ENCODE results near the gene LIN7C.
"Not testable (repeated sequence)": the region's sequence is repeated elsewhere in the genome, so short reads cannot be mapped to it uniquely, and the experiment has no call there.

LIN7C gene

DNA sequence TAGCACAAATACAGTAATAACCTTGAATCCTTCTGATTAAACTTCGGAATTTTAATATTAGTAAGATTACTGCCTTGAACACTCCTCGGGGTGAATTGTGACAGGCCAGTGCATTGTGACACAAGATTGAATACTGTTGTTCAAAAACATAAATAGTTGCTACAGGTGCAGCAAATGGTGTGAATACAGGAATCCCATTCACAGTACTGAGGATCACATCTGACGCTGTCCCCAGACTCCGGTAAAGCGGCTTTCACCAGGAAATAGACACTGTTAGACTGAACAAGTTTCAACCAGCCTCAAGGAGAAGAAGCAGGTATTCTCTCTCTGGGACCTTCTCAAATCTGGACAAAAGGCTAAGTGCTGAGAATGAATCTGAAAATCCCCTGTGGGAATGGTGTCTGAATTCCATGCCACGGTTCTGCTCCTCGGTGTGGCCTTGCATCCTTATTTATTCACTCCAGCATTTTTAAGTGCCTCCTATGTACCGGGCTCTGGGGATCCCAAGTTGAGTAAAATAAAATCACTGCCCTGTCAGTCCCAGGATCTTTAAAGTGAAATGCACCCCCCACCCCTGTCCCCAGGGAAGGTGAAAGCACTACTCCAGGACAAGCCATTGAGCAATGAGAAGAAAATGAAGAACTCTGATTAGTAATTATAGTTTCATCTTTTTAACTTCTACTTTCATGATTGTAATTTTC is 37.4 kb downstream of the LIN7C start:
- DNase-seq (ENCODE audit: low read depth), result no peak

DNA sequence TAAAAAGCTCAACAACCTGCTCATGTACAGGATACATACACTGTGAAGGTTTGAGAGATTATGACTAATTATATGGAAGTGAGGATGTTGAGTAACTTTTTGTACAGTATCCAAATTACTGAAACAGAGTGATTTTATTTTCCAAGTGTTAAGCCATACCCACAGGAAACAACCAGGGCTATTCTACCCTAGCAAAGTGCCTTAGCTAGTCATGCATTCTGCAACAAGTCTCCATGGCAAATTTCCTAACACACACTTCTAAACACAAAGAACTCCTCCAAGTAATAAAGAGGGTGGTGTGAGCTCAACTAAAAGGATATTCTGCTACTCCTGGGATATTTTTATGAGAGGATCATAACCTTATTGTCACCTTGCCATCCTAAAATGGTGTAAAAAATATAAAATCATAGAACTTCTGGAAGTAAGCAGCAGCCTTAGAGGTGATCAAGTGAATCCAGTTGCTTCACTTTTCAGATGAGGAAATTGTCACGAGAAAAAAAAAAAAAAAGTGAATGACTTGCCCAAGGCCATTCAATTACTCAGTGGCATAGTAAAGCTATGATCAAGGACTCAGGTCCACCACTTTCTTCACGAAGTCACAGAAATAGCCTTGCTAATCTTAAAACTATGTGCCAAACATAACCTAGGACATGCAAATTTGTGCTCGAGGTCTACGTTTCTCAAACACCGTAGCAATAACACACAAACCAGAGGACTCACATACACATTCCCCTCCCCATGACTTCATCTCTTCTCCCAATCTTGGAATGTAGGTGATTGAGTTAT is 38.2 kb downstream of the LIN7C start:
- no peak for DNase-seq (ENCODE audit: low read depth)

DNA sequence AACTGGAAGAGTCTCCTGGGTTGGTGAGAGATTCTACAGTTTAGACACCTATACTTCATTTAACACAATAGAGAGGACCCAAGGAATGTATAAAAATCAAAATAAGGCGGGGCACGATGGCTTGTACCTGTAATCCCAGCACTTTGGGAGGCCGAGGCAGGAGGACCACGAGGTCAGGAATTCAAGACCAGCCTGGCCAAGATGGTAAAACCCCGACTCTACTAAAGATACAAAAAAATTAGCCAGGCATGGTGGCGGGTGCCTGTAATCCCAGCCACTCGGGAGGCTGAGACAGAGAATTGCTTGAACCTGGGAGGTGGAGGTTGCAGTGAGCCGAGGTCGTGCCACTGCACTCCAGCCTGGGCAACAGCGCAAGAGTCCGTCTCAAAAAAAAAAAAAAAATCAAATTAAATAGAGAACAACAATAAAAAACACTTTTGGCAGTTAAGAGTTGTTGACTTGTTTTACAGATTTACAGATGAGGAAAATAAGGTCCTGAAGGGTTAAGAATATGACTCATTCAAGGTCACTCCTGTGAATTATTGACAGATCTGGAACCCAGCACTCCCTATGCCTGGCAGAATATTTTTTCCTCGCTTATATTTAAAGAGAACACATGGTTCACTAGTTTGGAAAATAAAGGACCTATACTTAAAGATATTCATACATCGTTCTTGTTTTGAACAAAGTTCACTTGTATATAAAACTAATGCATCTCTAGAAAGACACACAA is 39.2 kb downstream of the LIN7C start:
- no peak for DNase-seq (ENCODE audit: low read depth)

DNA sequence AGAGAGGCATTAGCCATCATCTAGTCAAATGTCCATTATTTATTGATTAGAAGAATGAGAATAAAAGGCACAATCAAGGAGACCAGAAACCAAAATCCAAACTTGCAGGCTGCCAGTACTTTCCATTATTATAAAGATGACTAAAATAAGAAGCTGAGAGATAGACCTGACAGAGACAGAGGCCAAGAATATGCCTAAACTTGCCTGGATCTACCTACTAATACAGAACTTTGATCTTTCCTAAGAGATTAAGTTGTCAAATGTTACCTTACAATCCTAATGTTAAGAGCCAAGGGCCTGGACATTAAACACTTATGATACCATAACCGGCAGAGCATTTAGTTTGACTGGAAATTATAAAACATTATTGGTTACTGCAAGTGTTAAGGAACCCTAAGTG is 40.2 kb downstream of the LIN7C start:
- DNase-seq (ENCODE audit: low read depth), result no peak

DNA sequence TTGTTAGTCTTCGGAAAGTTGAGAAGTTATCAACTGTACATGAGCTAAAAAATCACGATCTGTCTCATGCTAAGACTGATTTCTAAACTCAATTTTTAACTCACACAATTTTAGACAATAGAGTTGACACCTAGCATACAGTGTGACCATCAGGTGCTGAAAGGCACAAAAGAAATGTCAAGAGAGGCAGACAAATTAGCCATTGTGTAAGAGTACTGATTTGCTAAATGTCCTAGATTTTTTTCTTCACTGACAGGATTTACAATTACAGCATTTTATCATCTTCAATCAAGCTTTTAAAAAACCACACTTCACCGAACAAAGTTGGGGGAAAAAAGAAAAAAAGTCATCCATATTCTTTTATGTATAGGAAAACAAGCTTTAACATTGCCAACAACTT is 40.9 kb downstream of the LIN7C start:
- no peak for DNase-seq (ENCODE audit: low read depth)

DNA sequence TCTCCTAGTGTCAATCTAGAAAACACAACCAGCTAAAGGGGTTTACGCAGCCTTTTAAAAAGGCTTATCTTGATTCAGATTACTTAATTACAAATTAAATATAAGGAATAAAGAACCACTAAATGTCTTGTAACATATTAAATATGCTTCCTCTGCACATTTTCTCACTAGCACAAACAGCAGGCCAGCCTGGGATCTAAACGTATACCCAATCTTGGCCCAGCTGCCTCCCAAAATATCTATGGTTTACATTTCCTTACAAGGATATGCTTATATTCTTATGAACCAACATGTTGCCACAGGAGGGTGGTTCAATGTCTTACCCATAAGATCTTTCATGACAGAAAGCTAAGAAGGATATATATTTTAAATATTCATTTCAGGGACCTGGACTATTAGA is 41.7 kb downstream of the LIN7C start:
- no peak for DNase-seq (ENCODE audit: low read depth)

DNA sequence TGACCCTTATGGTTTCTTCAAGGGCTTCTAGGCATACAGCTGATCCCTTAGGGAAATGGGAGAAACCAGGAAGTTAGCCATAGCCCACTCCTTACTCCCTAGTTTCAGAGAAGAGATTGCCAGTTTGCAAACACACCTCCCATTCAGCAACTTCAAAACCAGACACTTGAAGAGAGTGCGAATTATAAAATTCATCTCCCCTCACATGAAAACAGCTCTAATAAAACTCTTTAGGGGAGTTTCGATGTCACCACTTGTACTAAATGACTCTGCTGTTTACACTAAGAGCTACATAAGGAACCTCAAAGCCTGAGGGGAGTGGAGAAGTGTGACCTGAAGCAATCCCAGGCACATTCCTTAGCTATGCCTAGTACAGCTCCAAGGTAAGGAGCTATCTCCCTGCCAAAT is 42.3 kb downstream of the LIN7C start:
- no peak for DNase-seq (ENCODE audit: low read depth)

DNA sequence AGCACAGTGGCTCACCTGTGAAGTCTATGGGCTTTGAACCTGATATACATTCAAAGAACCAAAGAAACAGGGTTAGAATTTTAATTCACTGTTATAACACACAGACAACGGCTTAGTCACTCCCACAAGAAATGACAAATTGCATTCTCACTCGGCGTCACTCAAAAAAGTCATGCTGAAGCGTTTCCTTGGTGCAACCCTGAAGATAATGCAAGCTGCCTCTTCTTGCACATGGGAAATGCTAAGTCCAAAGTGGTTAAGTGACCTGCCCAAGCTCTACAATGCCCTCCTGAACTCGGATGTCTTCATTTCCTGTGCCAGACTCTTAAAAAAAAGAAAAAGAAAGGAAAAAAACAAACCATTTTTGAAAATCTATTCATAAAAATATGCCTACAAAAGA is 44.0 kb downstream of the LIN7C start:
- DNase-seq (ENCODE audit: low read depth), result no peak

DNA sequence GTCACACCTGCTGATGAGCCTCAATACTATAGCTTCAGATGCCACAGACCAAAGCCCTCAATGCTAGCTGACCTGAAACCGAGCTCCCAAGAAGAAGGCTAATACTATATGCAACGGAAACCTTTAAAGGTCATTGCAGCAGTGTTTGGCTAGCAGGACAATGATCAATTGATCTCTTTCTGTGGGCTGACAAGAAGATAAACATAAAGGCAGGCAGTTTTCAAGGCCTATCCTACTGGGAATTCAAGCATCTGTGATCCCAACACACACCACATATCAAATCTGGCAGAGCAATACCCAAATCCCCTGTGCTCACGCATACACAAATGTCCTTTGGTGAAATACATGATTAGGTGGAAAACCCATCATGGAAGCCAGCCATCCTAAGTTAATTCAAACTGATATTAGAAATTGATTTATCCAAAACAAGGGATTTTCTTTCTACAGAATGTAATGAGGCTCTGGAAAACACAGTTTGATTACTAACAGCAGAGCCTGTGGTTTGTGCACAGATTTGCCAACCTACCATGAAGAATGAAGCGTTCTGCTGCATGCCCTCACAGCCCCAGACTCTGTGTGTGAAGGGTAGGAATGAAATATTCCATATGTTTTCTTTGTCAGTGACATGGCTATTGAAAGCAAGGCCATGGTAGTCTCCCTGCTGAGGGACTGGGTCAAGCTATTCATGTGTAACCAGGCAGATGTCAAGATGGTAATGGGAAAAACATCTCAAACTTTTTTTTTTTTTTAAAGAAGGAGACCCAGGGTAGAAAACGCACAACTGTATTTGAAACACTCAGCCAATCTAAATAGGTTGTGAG is 46.2 kb downstream of the LIN7C start:
- DNase-seq (ENCODE audit: low read depth), result no peak

DNA sequence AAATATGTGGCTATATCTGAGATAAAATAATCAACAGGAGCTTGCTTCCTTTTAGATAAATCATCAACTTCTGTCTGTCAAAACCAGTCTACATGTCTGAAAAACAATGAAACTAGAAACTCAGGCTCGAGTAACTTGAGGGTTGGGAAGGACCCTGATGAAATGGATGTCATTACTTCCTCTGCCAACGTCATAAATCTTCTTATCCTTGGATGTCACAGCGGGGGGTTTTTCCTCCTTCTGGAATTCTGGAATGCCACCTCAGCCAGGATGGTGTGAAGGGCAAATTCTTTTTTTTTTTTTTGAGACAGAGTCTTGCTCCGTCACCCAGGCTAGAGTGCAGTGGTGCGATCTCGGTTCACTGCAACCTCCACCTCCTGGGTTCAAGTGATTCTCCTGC is 47.4 kb downstream of the LIN7C start:
- no peak for DNase-seq (ENCODE audit: low read depth)

DNA sequence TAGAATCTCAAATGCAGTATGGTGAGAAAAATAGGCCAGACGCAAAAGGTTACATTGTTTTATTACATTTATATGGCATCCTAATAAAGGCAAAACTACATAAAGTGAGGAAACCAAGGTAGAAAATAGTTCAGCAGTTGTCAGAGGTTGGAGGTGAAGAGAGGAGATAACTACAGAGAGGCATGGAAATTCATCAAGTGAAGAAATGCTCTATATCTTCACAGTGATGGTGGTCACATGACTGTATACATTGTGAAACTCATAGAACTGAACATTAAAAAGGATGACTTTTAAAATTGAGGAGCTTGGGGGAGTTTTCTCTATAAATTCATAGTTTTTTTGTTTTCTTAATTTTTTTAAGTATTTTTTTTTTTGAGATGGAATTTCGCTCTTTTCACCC is 48.4 kb downstream of the LIN7C start:
- DNase-seq (ENCODE audit: low read depth), result no peak

DNA sequence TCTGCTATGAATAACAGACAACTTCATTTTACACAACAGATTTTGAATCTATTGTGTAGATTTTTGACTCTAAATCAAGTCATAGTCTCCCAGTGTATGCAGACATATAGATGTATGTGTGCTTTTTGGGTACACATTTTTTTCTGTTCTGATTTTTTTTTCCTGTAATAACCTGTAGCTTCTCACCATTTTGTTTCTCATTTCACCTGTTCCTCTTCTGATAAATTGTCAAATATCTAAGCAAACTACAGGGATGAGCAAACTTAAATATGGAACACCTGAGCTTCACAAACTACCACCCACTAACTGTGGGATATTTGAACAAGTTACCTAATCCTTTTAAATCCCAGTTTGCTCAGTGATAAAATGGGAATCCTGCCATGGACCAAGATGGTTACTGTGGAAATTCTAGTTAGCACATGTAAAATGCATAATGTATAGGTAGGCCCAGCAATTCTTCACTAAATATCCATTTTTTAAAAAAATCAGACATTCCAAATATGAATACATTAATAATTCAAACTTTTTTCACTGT is 49.7 kb downstream of the LIN7C start:
- no peak for DNase-seq (ENCODE audit: low read depth)

DNA sequence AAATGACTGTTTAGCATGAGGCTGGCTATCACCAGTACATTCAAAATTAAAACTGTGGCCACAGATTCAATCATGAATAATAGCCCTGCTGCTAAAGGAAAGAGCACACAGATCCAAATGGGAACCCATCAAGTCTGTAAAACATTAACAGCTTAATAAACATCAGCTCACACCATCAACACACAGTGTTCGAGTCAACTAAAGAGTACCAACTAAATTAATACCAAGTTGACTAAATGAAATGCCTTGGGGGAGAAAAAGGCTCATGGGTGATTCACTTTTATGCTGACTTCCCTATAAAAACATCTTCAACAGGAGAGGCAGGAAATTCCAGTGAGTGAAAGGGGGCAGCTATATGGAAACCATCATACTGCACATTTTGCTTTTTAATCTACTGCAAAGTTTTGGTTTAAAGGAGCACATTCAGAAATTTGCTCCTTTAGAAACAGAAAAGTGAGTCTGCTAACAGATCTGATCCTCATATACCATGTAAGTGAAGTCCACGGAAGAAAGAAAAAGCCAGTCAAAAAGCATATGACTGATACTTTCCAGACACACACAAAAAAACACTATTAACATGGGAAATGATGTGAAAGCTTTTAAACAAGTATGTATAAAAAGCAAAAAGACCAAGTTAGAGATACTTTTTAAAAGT is 50.3 kb downstream of the LIN7C start:
- DNase-seq (ENCODE audit: low read depth), result no peak

DNA sequence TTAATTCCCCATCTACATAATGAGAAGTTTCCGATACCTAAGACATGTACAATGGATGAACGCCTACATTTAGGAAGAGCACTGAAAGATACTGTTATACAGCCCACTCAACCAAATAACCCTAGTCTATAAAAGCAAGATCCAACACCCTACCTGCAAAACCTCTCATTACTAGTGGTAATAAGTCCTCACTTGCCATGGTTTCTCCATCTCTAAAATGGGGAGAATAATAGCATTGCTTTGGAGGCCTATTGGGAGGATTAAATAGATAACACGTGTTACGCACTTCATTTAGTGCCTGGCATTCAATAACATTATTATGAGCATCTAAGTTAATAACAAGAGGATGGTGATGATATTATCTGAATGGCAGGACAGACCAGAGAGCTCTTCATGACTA is 50.9 kb downstream of the LIN7C start:
- DNase-seq (ENCODE audit: low read depth), result no peak

DNA sequence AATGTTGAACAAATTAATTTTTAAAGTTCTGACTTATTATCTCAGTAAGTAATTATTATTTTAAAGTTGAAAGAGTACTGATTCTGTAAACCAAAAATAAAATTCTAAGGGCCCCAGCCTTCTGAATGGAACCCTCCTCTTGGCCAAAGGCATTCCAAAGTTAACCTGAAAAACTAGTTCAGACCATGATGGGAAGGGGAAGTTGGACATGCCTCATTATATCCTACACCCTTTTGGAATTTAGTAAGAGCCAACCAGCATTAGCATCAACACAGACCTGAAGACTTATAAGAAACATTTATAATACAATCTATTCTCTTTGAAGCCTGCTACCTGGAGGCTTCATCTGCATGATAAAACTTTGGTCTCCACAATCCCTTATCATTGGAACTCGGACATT is 52.9 kb downstream of the LIN7C start:
- no peak for DNase-seq (ENCODE audit: low read depth)

DNA sequence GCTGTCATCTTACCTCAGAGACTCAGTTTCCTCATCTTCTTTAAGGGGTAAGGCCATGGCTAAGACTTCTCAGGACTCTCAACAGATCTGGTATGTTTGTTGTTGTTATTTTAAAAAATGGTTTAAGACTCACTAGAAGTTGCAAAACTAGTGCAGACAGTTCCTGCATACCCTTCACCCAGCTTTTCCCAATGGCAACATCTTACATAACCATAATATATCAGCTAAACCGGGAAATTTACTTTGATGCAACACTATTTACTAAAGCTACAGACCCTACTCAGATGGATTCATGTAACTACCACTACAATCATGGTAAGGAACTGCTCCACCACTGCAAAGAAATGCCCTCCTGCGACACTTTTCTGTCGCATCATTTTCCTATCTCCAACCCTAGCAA is 54.4 kb downstream of the LIN7C start:
- no peak for DNase-seq (ENCODE audit: low read depth)

DNA sequence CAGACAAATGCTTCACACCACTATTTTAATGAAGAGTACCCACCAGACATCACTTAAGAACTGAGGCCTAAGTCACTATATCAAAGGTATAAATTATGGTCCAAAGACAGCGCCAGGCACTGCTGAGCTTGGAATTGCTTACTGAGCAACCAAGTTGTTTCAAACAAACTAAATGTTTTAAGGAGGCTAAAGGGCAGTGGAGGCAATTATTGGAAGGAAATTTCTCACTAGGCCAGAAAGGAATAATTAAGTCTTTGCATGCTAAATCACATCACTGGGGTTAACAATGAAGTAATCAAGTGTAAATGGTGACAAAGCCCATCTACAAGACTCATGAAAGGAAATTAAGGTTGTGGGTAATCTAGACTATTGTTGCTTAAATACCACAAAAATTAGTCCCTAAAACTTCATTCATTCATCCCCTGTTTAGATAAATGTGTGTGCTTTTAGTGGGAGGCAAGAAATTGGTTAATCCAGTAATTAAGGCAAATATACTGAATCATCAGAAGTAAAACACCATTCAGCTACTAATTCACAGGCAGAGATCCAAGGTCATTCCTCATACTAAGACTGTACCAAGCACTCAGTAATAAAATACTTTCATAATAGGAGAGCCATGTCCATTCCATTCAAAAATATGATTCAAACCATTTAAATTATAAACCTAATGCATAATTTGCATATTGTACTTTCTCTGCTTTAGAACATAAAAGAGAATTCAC is 55.2 kb downstream of the LIN7C start:
- no peak for DNase-seq (ENCODE audit: low read depth)

DNA sequence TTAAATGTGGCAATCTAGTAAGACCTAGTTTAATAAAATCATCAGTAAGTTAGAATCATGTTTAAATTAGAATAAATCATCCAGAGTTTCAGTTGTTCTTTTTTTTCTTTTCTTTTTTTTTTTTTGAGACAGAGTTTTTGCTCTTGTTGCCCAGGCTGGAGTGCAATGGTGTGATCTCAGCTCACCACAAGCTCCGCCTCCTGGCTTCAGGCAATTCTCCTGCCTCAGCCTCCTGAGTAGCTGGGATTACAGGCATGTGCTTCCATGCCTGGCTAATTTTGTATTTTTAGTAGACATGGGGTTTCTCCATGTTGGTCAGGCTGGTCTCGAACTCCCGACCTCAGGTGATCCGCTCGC is 58.4 kb downstream of the LIN7C start:
- not testable (repeated sequence) for DNase-seq (ENCODE audit: low read depth)

DNA sequence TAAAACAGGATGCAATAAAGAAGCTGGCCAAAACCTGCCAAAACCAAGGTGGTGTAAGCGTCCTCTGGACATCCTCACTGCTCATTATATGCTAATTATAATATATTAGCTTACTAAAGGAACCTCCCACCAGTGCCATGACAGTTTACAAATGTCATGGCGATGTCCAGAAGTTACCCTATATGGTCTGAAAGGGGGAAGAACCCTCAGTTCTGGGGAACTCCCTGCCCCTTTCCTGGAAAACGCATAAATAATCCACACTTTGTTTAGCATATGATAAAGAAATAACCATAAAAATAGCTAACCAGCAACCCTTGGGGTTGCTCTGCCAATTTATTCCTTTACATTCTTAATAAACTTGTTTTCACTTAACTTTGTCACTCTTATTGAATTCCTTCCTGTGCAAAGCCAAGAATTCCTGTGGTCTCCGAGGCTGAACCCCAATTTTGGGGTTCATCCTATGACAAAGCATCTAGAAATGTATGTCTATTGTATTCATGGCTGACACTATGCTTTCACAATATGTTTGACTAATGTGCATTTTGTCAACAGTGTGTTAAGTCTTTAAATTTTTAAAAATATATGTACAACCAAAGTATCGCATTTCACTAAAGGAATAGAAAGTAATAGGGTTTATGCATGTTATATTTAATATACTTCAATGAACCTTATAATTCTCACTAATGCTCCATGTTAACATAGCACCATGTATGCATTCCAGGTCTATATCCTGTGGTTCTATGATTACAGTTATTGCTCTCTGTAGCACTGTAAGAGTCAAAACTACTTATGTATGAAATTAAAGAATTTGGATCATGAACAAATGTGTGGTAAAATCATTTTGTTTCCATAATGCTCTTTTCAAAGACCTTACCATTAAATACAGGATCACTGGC is 59.0 kb downstream of the LIN7C start:
- no peak for DNase-seq (ENCODE audit: low read depth)

DNA sequence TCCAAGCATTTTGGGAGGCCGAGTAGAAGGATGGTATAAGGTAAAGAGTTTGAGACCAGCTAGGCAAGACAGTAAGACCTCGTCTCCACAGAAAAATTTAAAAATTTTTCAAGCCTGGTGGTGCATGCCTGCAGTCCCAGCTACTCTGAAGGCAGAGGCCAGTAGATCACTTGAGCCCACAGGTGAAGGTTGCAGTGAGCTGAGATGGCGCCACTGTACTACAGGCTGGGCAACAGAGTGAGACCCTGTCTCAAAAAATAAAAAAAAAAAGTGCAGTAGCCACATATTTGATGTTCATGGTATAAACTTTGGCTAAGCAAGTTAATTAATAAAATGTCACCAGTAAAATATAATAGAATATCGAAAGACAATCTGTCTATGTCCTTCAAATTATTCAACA is 60.9 kb downstream of the LIN7C start:
- no peak for DNase-seq (ENCODE audit: low read depth)
